Muscle layer of colon (tissue), 2 donors: ENCODE measurements around the gene TBC1D10B.

ENCODE experiments used
- H3K27ac ChIP-seq: one replicate; pipeline ENCODE4 v1.7.0; 2013; ENCODE audit warnings: low read depth, mild to moderate bottlenecking, low read length, moderate library complexity
- H3K27me3 ChIP-seq, 2 donors: one replicate each; pipeline ENCODE4 v1.7.0; 2013; ENCODE audit warnings: low read length in 2 of 2, mild to moderate bottlenecking in 2 of 2; ENCODE audit not compliant: insufficient read depth in 2 of 2, control insufficient read depth in 1 of 2
- H3K36me3 ChIP-seq: one replicate; pipeline ENCODE4 v1.7.0; 2013; ENCODE audit warnings: mild to moderate bottlenecking, low read length; ENCODE audit not compliant: insufficient read depth
- H3K4me1 ChIP-seq: one replicate; pipeline ENCODE4 v1.7.0; 2013; ENCODE audit warnings: mild to moderate bottlenecking, low read length; ENCODE audit not compliant: insufficient read depth
- H3K4me3 ChIP-seq, 2 donors: one replicate each; pipeline ENCODE4 v1.7.0; 2013; ENCODE audit warnings: low read length in 2 of 2, low read depth in 1 of 2, mild to moderate bottlenecking in 1 of 2, moderate library complexity in 1 of 2
- H3K9ac ChIP-seq: one replicate; pipeline ENCODE4 v1.7.0; 2013; ENCODE audit warnings: low read length
- H3K9me3 ChIP-seq: one replicate; pipeline ENCODE4 v1.7.0; 2013; ENCODE audit warnings: mild to moderate bottlenecking, low read length
- donor health status: abdominal sarcoma.
- donor health status: Adenocarcinoma of cecum.

Gene TBC1D10B

DNA sequence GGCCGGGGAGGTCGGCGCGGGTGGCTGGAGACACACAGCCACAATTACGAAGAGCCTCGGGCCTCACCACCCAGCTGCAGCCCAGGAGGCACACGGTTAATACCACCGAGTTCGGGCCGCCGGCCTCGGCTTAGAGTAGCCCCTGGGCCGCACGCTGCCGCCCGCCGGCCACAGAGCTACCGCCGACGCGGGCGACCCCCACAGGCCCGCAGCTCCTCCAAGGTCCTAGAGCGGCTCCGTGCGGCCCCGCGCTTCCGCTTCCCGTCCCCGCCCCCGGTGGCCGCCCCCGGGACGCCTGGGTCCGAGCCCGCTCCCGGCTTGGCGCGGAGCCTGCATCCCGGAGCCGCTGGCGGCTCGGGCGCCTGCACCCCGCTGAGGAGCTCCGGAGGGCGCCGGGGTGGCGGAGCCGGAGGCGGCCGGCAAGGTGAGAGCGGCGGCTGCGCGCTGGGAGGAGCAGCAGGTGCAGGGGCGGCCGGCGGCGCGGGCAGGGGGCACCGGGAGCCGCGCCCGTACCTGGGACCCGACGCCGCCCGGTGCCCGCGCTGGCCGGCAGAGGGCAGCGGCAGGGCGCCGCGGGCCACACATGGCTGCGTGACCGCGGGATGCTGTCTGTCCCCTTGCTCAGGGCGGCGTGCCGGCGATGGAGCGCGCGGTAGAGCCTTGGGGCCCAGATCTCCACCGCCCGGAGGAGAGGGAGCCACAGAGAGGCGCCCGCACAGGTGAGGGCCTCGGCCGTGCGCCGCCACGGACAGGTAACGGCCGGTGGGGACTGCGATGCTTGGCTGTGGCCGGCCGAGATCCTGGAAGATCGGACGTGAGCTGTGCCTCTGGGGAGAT is 25.1 kb upstream of the TBC1D10B start, which contains the start of gene ZNF48:
Gene ZNF48, plus strand, starts transcription at position 266 of the 837 bp plus-strand sequence. Its CDS starts 375 bp downstream, at position 641.
- Histone ChIP-seq H3K9ac (peak within 1 kb of the TSS; percentile 50), H3K4me3 (peak within 1 kb of the TSS; percentile 76 to 99), H3K4me1 (peaks cover 41% of the 10 kb centered on the region), H3K9me3 (no peaks in the 10 kb centered on the region), H3K36me3 (peaks cover 20% of the 10 kb centered on the region), H3K27ac (peak within 1 kb of the TSS; percentile 95), H3K27me3 (no peaks in the 10 kb centered on the region)

DNA sequence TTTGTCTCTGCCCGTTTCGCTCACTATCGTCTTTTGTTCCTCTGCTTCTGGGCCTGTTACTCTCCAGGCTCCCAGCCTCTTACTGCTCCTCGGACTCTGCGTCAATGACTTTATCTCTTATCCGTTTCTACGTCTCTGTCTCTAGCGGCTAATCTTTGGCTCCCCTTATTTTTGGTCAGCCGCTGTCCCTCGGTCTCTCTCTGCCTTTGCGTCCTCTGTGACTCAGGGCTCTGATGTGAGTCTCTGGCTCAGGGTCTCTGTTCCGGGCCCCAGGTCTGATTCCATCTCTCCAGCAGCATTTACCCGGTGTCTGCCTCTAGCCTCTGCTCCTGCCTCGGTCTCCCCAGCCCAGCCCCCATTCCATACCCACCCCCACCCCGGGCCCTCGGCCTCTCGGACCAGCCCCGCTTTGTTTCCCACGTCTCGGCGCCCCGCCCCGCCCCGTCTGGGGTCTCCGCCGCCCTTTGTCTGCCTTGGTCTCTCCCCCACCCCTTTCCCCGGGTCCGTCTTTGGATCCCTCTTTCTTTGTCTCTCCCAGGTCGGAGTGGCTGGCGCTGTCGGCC is 24.4 kb upstream of the TBC1D10B start:
- no peaks in the 10 kb centered on the region for H3K27me3 ChIP-seq
- H3K4me1 ChIP-seq, result peaks cover 37% of the 10 kb centered on the region

DNA sequence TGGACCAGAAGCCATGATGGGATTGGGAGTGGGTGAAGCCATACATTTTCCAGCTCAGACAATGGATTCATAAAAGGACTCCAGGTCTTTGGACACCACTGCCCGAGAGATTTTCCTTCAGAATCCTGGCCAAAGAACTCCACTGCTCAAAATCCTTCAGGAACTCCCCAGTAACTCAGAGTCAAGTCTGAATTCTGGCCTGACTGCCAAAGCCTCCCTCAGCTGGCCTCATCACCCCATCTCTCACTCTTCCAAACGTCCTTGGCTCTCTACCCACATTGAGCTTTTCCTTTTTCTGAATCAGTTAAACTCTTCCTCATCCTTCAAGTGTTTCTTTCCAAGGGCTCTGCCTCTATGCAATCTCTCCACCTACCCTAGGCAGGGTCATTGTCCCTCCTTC is 13.2 kb upstream of the TBC1D10B start:
- H3K36me3 ChIP-seq, result peaks cover 5% of the 10 kb centered on the region
- H3K9me3 ChIP-seq, result no peaks in the 10 kb centered on the region
- peaks cover 5% of the 10 kb centered on the region for H3K4me1 ChIP-seq
- H3K27me3 ChIP-seq, result no peaks in the 10 kb centered on the region
- H3K4me3 ChIP-seq, result no peak overlapping the region
- H3K27ac ChIP-seq, result no peak overlapping the region
- H3K9ac ChIP-seq, result no peak overlapping the region

More for the DNA sequence above, 24.4 kb upstream of the TBC1D10B start:
- H3K4me3 ChIP-seq, result peak overlapping the region; percentile 76 to 99
- H3K36me3 ChIP-seq, result peaks cover 20% of the 10 kb centered on the region
- H3K9me3 ChIP-seq, result no peaks in the 10 kb centered on the region
- peak overlapping the region; percentile 50 for H3K9ac ChIP-seq
- H3K27ac ChIP-seq, result peak overlapping the region; percentile 80

DNA sequence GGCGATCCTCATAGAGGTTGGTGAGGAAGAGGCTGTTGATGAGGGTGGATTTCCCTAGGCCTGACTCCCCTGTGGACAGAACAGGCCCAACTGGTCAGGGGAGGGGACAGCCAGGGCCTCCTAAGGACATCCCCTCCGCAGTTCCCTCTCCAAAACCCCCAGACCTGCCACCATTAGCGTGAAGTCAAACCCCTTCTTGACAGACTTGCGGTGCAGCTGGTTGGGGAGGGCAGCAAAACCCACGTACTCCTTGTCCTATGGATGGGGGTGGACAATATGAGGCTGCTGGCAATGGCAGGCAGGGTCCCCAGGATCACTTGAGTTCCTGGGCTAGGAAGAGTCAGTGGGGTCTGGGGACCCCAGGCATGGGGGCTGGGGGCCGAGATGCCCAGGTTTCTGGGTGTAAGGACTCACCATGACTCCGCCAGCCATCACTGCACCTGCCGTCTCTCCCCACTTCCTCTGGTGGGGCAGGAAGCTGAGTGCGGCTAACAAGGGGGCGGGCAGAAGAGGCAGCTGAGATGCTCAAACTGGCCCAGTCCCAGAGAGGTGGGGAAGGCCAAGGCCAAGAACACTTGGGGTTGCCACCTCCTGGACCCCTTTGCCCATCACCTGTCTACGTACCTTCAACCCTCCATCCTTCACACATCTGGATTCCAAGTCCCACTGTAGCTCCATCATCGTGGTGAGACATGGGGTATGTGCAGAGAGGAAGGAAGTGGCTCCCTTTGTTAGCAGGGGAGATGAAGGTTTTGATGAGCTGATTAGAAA is 12.0 kb upstream of the TBC1D10B start, which contains the start of gene SEPTIN1:
Gene SEPTIN1, minus strand, starts transcription at position 451 of the 771 bp plus-strand sequence. Its CDS starts 19 bp downstream, at position 432.
- peaks cover 7% of the 10 kb centered on the region for H3K4me1 ChIP-seq
- no peak within 1 kb of the TSS for H3K9ac ChIP-seq

DNA sequence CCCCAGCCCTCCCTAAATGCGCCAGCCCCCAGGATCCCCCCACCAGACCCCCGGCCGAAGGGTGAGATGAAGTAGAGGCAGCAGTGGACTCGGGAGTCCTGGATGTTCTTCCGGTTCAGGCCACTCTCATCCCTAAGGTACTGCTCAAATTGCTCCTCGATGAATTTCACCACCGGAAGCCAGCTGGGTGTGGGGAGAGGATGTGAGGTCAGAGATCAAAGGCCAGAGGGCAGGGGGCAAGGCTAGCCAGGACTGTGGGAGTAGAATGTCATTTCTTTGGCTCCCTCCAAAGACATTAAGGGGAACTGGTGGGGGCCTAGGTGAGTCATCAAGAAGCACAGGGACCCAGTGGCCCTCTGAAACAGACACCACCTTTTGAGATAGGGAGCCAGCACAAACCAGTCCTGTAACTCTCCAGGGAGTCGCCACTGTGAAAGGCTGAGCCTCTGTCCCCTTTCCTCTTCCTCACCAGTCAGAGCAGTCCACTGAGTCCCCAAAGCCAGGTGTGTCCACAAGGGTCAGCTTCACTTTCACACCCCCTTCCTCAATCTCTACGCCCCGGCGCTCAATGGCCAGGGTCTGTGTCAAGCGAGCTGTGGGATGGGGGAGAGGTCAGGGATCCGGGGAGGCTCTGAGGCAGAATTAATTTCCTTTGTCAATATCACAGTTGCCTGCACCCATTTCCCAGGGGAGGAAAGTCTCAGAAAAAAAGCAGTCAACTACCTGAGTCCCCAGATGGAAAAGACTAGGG is 11.2 kb upstream of the TBC1D10B start:
- Histone ChIP-seq H3K27ac (no peak overlapping the region), H3K27me3 (no peaks in the 10 kb centered on the region), H3K9me3 (no peaks in the 10 kb centered on the region), H3K4me3 (no peak overlapping the region), H3K4me1 (peaks cover 12% of the 10 kb centered on the region), H3K9ac (no peak overlapping the region), H3K36me3 (peaks cover 5% of the 10 kb centered on the region)

More for the DNA sequence above, 12.0 kb upstream of the TBC1D10B start, which contains the start of gene SEPTIN1:
- Histone ChIP-seq H3K36me3 (peaks cover 5% of the 10 kb centered on the region), H3K27ac (no peak within 1 kb of the TSS), H3K27me3 (no peaks in the 10 kb centered on the region), H3K4me3 (no peak within 1 kb of the TSS), H3K9me3 (no peaks in the 10 kb centered on the region)

DNA sequence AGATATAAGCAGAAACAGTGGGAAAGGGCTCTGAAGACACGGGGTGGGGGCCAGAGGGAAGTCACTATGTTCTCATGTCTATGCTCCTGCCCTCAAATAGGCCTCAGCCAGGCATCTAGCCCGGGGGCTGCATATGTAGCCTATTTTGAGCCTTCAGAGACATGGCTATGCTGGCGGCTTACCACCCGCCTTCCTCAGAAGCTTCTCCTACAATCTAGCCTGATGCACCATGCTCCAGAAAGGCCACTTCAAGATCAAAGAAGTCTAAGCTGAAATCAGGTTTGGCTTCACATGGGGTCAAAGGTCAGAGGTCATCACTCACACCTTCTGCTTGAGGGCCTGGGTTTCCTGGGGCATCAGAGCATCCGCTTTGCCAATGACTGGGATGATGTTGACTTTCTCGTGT is 10.5 kb upstream of the TBC1D10B start:
- peaks cover 5% of the 10 kb centered on the region for H3K36me3 ChIP-seq
- H3K4me1 ChIP-seq, result peaks cover 12% of the 10 kb centered on the region
- no peaks in the 10 kb centered on the region for H3K27me3 ChIP-seq
- H3K27ac ChIP-seq, result no peak overlapping the region
- H3K9me3 ChIP-seq, result no peaks in the 10 kb centered on the region
- no peak overlapping the region for H3K4me3 ChIP-seq
- no peak overlapping the region for H3K9ac ChIP-seq

DNA sequence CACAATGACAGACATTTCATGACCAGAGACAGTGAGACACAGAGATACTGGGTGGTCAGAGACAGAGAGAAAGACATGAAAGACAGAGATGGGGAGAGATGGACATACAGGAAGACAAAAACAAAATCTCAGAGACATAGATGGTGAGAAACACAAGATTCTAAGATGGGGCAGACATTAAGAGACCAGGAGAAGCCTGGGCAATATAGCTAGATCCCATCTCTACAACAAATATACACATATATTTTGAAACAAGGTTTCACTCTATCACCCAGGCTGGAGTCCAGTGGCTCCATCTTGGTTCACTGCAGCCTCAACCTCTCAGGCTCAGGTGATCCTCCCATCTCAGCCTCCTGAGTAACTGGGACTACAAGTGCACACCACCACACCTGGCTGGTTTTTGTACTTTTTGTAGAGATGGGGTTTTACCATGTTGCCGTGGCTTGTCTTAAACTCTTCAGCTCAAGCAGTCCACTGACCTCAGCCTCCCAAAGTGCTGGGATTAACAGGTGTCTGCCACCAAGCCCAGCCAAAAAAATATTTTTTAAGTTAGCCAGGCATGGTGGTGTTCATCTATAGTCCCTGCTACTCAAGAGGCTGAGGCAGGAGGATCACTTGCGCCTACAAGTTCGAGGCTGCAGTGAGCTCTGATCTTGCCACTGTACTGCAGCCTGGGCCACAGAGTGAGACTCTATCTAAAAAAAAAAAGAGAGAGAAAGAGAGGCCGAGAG is 9.9 kb upstream of the TBC1D10B start:
- H3K9me3 ChIP-seq, result no peaks in the 10 kb centered on the region

DNA sequence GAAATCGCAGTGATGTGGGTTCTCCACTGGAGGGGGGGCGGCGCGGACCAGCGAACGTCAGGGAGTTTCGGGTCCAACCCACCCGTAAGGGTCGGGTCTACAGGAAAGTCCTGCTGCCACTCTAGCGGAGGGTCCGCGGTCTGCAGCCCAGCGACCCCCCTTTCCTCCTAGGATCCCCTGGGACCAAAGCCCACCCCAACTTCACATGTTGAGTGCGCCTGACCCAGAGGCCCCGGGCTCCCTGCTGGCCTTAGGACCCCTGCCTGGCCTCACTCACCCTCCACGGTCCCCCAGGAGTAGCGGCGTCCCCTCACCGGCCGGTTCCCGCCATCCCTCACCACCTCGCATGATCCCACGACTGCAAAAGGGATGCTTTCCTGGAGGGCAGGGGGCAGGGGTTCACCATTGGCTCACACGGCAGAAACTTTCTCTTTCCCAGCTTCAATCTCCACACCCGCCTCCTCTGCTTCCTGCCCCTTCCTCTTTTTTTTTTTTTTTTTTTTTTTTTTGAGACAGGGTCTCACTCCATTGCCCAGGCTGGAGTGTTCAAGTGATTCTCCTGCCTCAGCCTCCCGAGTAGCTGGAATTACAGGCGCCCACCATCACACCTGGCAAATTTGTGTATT is 9.0 kb upstream of the TBC1D10B start:
- no peaks in the 10 kb centered on the region for H3K9me3 ChIP-seq
- peaks cover 5% of the 10 kb centered on the region for H3K36me3 ChIP-seq
- no peaks in the 10 kb centered on the region for H3K27me3 ChIP-seq
- H3K9ac ChIP-seq, result peak overlapping the region; percentile 53
- peaks cover 12% of the 10 kb centered on the region for H3K4me1 ChIP-seq
- H3K27ac ChIP-seq, result peak overlapping the region; percentile 97
- H3K4me3 ChIP-seq, result peak overlapping the region; percentile 49 to 93

More for the DNA sequence above, 9.9 kb upstream of the TBC1D10B start:
- H3K9ac ChIP-seq, result no peak overlapping the region
- H3K4me1 ChIP-seq, result peaks cover 12% of the 10 kb centered on the region
- no peaks in the 10 kb centered on the region for H3K27me3 ChIP-seq
- peaks cover 5% of the 10 kb centered on the region for H3K36me3 ChIP-seq
- H3K27ac ChIP-seq, result no peak overlapping the region
- no peak overlapping the region for H3K4me3 ChIP-seq

DNA sequence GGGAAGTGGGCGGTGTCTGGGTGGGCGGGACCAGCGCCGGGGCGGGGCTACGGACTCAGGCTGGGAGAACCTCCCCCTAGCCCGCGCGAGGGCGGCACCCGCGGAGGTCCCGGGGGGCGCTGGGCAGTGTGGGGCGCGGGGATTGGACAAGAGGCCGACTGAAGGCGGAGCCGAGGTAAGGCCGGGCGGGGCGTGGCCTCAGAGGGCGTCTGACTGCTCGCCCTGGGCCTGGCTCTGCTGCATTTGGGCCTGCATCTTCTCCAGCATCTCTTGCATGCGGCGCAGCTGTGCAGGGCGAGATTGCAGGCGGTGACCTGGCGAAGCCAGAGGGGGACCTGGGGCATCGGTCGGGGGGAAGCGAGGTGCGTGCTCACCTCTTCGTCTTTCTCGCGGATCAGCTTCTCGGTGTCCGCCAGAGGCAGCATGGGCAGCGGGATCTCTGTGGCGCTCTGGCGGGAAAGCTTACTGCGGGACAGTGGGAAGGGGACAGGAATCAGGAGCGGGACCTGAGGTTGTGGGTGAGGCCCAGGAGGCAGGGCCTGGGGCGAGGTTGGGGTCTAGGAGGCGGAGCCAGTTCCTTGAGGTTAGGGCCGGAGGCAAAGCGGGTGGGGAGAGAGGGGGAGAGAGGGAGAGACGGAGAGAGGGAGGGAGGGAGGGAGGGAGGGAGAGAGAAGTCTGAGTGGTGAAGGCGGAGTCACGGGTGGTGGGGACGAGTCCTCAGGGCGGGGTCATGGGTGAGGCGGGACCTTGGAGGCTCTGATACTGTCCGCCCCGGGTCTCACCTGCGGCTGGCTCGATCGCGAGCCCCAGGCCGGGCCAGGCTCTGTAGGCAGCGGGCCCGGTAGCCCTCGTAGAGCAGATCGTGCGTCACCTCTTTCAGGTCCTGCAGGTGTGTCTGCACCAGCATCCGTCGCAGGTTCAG is 8.2 kb upstream of the TBC1D10B start:
- H3K27ac ChIP-seq, result peak overlapping the region; percentile 100
- H3K4me3 ChIP-seq, result peak overlapping the region; percentile 71 to 93
- no peaks in the 10 kb centered on the region for H3K27me3 ChIP-seq
- H3K4me1 ChIP-seq, result peaks cover 12% of the 10 kb centered on the region
- peaks cover 5% of the 10 kb centered on the region for H3K36me3 ChIP-seq
- H3K9ac ChIP-seq, result peak overlapping the region; percentile 71
- no peaks in the 10 kb centered on the region for H3K9me3 ChIP-seq
